HepG2 (cell line): ENCODE data around the gene BCAN. TPM values are rescaled to one million over a fixed set of nuclear protein-coding genes. Genes with fewer than 3 reads are reported as not detected.

ENCODE experiments used
- ATAC-seq: fragments of 200-7000 bp; cut with Tn5 transposase; 3 replicates; pipeline ENCODE4 v1.9.1; 2020; ENCODE audit warnings: mild to moderate bottlenecking, moderate library complexity
- BruUV-seq: library from RNA; stranded (reverse); fragments of 400-500 nt; replicated peaks from 2 replicates; lab custom pipeline; 2021; lab: Mats Ljungman, UMichigan
- CTCF ChIA-PET: fragments of 300-600 bp; formaldehyde crosslinking; extraction: SDS; loops from one replicate; lab custom pipeline; 2021; ENCODE audit warnings: low total read pairs, inconsistent platforms, low intra/inter-chr PET ratio; lab: Yijun Ruan, JAX
- POLR2A ChIA-PET: fragments of 350-600 bp; sonication (Branson Sonifier 250); formaldehyde crosslinking; loops from one replicate; lab custom pipeline; 2020; ENCODE audit warnings: antibody characterized with exemption, inconsistent platforms; lab: Yijun Ruan, JAX
- DNase-seq: peaks from one replicate; pipeline ENCODE4 v3.0.0-alpha.2; 2015; ENCODE audit warnings: low spot score
- FAIRE-seq: peaks from 3 replicates; lab custom pipeline; 2011; peaks lifted over from hg19 to GRCh38; lab: Jason Lieb, UNC
- H2AFZ ChIP-seq: one replicate; pipeline ENCODE4 v1.6.1; 2011; ENCODE audit warnings: low read length, inconsistent platforms
- H3K27ac ChIP-seq: fragments of 300-600 bp; 3 replicates; pipeline ENCODE4 v1.8.0; 2011; ENCODE audit warnings: mixed run types, mild to moderate bottlenecking, mixed read lengths, low read length, inconsistent platforms; ENCODE audit not compliant: insufficient read depth; ENCODE audit errors: extremely low read length
- H3K27me3 ChIP-seq, 2 experiments: fragments of 200-600 bp in 1 of 2; 2 replicates in 1 of 2; 3 replicates in 1 of 2; pipeline versions ENCODE4 v1.6.0 to v1.8.0; 2011; ENCODE audit warnings: low read length in 2 of 2, mild to moderate bottlenecking in 2 of 2, moderate library complexity in 2 of 2, inconsistent platforms in 1 of 2; ENCODE audit not compliant: insufficient read depth in 2 of 2, control insufficient read depth in 1 of 2
- H3K36me3 ChIP-seq, 2 experiments: fragments of 200-600 bp in 1 of 2; replicated peaks in 1 of 2; 2 replicates in 1 of 2; 3 replicates in 1 of 2; pipeline versions ENCODE4 v1.5.1 to v1.8.0; 2011; ENCODE audit warnings: low read length in 2 of 2, inconsistent platforms in 1 of 2; ENCODE audit not compliant: insufficient read depth in 2 of 2, control insufficient read depth in 1 of 2
- H3K4me1 ChIP-seq: 2 replicates; pipeline ENCODE4 v1.5.1; 2012; ENCODE audit warnings: low read length, inconsistent platforms; ENCODE audit not compliant: insufficient read depth
- H3K4me2 ChIP-seq: 2 replicates; pipeline ENCODE4 v1.6.0; 2011; ENCODE audit warnings: low read depth, low read length, inconsistent platforms
- H3K4me3 ChIP-seq, 3 experiments: fragments of 200-600 bp in 1 of 3; sonication (generic), shearing (Covaris generic) in 1 of 3; replicated peaks in 1 of 3; 2 replicates each; pipeline ENCODE4 v1.5.1; 2011 to 2016; ENCODE audit warnings: low read length in 3 of 3, inconsistent platforms in 2 of 3, low read depth in 2 of 3, mild to moderate bottlenecking in 2 of 3, control low read depth in 1 of 3, mixed read lengths in 1 of 3; ENCODE audit not compliant: insufficient read depth in 1 of 3
- H3K79me2 ChIP-seq: one replicate; pipeline ENCODE4 v1.6.1; 2011; ENCODE audit warnings: low read length, inconsistent platforms; ENCODE audit not compliant: insufficient read depth
- H3K9ac ChIP-seq: 2 replicates; pipeline ENCODE4 v1.6.0; 2011; ENCODE audit warnings: mild to moderate bottlenecking, low read depth, low read length, inconsistent platforms; ENCODE audit not compliant: insufficient read depth
- H3K9me3 ChIP-seq: 2 replicates; pipeline ENCODE4 v1.5.1; 2012; ENCODE audit warnings: mild to moderate bottlenecking, low read length
- H4K20me1 ChIP-seq: 2 replicates; pipeline ENCODE4 v1.6.0; 2011; ENCODE audit warnings: inconsistent platforms, mild to moderate bottlenecking, low read length, moderate library complexity; ENCODE audit not compliant: insufficient read depth
- GABPB1 ChIP-seq: IDR thresholded peaks from 2 replicates; pipeline ENCODE4 v1.6.1; 2016; ENCODE audit warnings: mild to moderate bottlenecking, missing genetic modification reagents, moderate library complexity, missing compliant biosample characterization
- PATZ1 ChIP-seq: sonication (generic); formaldehyde crosslinking; IDR thresholded peaks from 2 replicates; pipeline ENCODE4 v1.4.0; 2020; ENCODE audit warnings: missing genetic modification reagents
- U2AF1 ChIP-seq: fragments of 200-400 bp; formaldehyde crosslinking; optimal IDR thresholded peaks from 2 replicates; pipeline ENCODE3; 2017; ENCODE audit warnings: mild to moderate bottlenecking, low read depth, low read length
- WGBS: methylation state at CpG from one replicate; pipeline ENCODE4 v1.1.6; 2017; ENCODE audit warnings: low lambda C conversion rate; 5-methylcytosine and 5-hydroxymethylcytosine counted together
- in situ Hi-C: cut with HindIII; loops from 2 replicates; pipeline ENCODE4 v1.10.0; 2017; ENCODE audit warnings: low pct_unique_long_range_greater_than_20kb; ENCODE audit not compliant: extremely low pct_ligation_motif_present
- intact Hi-C: fragments of 100-400 bp; cut with micrococcal nuclease; formaldehyde crosslinking; loops from one replicate; pipeline ENCODE4 v1.10.0; 2022; ENCODE audit not compliant: unreplicated experiment
- polyA plus RNA-seq, 8 experiments: library from polyadenylated mRNA; depleted of rRNA in 3 of 8; stranded (reverse) in 7 of 8; unstranded in 1 of 8; fragments of >200 nt; fragmentation: Illumina TruSeq in 4 of 8; extraction: Trizol in 4 of 8; gene quantifications; 2 replicates each; pipeline versions ENCODE4 v1.2.1 to v1.2.3, GENCODE V29; 2011 to 2016; ENCODE audit warnings: low read depth in 4 of 8, missing spikeins in 1 of 8, mixed read lengths in 1 of 8; ENCODE audit not compliant: insufficient read depth in 1 of 8
- total RNA-seq, 5 experiments: library from RNA; depleted of rRNA; stranded (reverse); fragments of >200 nt; fragmentation: Illumina TruSeq; extraction: Trizol; gene quantifications; 2 replicates each; pipeline ENCODE4 v1.2.3, GENCODE V29; 2016; ENCODE audit warnings: low read depth in 1 of 5

BCAN gene
- total and polyA plus RNA-seq, 2 of the 13 experiments (the other 11 are each of a cell fraction or from before 2014, with no cell fraction given): not detected

GRCh38 chr1:156706657-156707416 is 64.9 kb downstream of the BCAN start:
- no peaks in the 10 kb centered on the region for H4K20me1 ChIP-seq
- ATAC-seq (peak; percentile 19), FAIRE-seq (no peak), DNase-seq (no peak)
- peak overlapping the region; percentile 41 to 66 (median 52); a peak in 5 of 6 replicates for H3K4me3 ChIP-seq
- no peak overlapping the region for H3K27ac ChIP-seq
- TF ChIP-seq GABPB1 (CRISPR knock-in tag): peak; percentile 28; the same call in 1 of the 2 replicates
- TF ChIP-seq PATZ1 (CRISPR knock-in tag): peak; percentile 35; the same call in 1 of the 2 replicates
- no peak for TF ChIP-seq U2AF1
- intact Hi-C loops: loop anchor here (1.0 kb wide), 1 partner anchor 18 kb away; no protein-coding TSS in a partner anchor
- in situ Hi-C loops: no loop called here
- no peaks in the 10 kb centered on the region for H3K36me3 ChIP-seq
- peak overlapping the region; percentile 91 for H3K4me2 ChIP-seq
- CTCF ChIA-PET: interaction anchor here (0.7 to 3.0 kb wide), 3 partner anchors 14 to 19 kb away, joined by 3 to 30 read pairs (median 6); no protein-coding TSS in a partner anchor
- H3K4me1 ChIP-seq: peaks cover 25% of the 10 kb centered on the region
- no TSS peak for BruUV-seq
- H3K9me3 ChIP-seq: no peaks in the 10 kb centered on the region
- 6% methylated on average over 14 of the region's 29 CpGs for WGBS
- no peaks in the 10 kb centered on the region for H3K79me2 ChIP-seq
- POLR2A ChIA-PET: interaction anchor here (1.1 to 3.2 kb wide), 5 partner anchors 15 to 46 kb away, joined by 3 to 20 read pairs (median 3); partner anchors contain the start of genes ISG20L2 and METTL25B
- peaks cover 11 to 71% of the 10 kb centered on the region in 2 experiments for H3K27me3 ChIP-seq
- H3K9ac ChIP-seq: no peak overlapping the region; the same call in 1 of the 2 replicates
- no peak overlapping the region for H2AFZ ChIP-seq
